M059J (cell line): ENCODE measurements around the gene ZYX. TPM values are rescaled to one million over a fixed set of nuclear protein-coding genes. Genes with fewer than 3 reads are reported as not detected.

ENCODE experiments used
- DNase-seq: peaks from one replicate; pipeline ENCODE4 v3.0.0-alpha.2; 2012; ENCODE audit warnings: low read depth
- total RNA-seq: library from RNA; depleted of rRNA; stranded (reverse); fragments of >200 nt; shearing (Covaris generic); gene quantifications from 2 replicates; pipeline ENCODE4 v1.2.3, GENCODE V29; 2014; rRNA removed

ZYX gene, protein sequence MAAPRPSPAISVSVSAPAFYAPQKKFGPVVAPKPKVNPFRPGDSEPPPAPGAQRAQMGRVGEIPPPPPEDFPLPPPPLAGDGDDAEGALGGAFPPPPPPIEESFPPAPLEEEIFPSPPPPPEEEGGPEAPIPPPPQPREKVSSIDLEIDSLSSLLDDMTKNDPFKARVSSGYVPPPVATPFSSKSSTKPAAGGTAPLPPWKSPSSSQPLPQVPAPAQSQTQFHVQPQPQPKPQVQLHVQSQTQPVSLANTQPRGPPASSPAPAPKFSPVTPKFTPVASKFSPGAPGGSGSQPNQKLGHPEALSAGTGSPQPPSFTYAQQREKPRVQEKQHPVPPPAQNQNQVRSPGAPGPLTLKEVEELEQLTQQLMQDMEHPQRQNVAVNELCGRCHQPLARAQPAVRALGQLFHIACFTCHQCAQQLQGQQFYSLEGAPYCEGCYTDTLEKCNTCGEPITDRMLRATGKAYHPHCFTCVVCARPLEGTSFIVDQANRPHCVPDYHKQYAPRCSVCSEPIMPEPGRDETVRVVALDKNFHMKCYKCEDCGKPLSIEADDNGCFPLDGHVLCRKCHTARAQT
- 75.9 and 108 TPM in 2 replicates for total RNA-seq

DNA sequence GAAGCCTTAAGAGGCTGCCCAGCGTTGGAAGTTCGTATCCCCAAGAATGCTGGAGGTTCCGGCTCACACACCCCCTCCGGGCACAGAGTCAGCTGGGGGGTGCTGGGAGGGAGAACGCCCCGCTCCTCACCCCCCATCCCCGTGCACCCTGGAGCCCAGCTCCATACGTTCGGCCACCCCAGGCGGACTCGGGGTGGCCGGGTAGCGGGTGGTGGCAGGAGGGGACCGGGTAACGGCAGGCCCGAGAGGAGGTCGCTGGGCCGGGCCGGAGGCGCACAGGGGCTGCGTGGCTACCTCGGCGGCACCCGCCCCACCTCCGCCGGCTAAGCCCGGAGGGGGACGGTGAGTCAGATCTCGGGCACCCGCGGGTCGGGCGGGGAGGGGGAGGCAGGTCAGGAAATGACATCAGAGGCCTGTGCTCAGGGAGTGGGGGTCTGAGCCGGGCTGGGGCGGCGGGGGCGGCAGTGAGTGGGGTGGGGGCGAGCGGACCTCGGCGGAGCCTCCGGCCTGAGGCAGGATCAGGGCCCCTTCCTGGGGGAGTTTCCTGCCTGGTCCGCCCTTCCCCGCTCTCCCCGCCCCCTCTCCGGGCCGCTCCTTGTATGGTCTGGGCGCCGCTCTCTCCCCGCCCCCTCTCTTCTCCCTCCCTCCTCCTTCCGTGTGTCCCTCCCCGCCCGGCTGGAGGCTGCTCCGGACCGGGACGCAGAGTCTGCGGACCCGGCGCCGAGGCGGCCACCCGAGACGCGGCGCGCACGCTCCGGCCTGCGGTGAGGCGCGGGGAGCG is at the start of gene ZYX:
Gene ZYX (plus strand): TSS at position 700 of the 781 bp plus-strand sequence. CDS start 227 bp downstream, outside the sequence.
- DNase-seq: peak; percentile 90

DNA sequence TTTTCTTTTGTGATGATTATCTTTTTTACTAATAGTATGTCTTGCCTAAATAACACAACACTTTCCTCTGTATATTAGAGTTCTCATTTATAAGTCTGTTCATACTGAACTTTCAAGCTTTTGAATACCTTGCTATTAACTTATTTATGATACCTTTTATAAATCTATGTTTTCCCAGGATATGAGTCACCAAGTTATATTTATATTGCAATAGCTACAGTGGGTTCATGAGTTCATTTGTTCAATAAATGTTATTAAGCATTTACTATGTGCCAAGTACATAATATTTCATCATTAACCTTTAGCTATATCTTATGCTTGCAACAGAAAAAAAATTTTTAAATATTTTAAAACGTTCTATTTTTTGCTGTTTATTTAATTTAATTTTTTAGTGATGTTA is 46.9 kb upstream of the ZYX start:
- no peak for DNase-seq

DNA sequence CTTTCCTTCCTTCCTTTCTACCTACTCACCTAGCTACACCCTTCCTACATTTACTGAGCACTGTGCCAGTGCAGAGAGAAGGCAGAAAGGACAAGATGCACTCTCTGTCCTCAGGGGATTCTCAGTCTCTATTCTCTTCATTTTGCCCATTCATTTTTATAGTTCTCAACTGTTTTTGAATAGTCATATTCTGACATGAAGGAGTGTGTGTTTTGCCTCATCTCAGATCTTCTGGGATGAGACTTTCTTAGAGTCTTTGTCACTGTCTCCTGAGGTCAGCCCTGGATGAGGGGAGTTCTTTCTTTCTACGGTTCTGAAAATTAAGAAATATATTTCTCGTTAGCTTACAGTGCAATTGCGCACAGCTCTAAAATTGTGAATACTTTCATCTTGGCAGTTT is 43.9 kb upstream of the ZYX start:
- DNase-seq: no peak

DNA sequence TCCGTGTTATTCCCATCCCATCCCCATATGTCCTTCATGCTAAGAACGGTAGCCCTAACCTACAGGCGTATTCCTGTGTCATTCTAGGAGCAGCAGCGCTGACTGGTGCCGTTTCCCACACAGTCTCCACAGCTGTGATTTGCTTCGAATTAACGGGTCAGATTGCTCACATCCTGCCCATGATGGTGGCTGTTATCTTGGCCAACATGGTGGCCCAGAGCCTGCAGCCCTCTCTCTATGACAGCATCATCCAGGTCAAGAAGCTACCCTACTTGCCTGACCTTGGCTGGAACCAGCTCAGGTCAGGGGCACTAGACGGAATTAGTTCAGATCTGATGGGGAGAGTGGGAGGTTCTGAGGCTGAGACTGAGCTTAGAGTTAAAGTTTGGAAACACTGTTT is 39.3 kb upstream of the ZYX start:
- DNase-seq: no peak

DNA sequence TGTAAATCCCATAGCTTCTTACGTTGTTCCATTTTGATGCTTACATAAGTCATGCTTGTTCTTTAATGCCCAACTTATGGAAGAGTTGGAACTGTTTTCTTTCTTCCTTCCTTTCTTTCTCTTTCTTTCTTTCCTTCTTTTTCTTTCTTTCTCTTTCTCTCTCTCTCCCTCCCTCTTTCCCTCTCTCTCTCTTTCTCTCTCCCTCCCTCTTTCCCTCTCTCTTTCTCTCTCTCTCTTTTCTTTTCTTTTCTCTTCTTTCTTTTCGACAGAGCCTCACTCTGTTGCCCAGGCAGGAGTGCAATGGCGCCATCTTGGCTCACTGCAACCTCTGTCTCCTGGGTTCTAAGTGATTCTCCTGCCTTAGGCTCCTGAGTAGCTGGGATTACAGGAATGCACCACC is 37.5 kb upstream of the ZYX start:
- DNase-seq: no peak

DNA sequence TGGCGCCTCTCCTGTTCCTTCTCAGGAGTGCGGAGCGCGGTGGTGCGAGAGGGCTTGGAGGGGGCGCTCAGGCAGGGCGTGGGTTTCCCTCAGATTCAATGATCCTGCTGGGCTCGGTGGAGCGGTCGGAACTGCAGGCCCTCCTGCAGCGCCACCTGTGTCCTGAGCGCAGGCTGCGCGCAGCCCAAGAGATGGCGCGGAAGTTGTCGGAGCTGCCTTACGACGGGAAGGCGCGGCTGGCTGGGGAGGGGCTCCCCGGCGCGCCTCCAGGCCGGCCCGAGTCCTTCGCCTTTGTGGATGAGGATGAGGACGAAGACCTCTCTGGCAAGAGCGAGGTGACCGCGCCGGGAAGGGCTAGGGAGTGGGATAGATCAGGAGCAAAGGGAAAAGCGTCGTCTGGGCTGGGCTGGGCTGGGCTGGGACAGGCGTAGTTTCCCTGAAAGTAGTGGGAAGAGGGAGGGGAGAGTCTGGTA is 35.7 kb upstream of the ZYX start:
- no peak for DNase-seq

DNA sequence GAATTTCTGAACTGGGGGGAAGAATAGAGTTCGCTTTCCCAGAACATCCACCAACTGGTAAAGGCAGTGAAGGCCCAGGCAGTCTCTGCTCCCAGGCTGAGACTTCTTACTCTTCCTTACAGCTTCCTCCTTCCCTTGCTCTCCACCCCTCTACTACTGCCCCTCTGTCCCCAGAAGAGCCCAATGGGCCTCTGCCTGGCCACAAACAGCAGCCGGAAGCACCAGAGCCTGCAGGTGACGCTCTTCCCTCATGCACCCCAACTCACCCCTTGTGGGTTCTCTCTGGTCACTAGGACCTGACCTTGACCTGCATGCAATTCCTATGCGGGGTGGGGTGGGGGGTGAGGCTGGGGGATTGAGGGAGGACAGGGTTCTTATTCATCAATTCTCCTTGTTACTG is 35.1 kb upstream of the ZYX start:
- no peak for DNase-seq

DNA sequence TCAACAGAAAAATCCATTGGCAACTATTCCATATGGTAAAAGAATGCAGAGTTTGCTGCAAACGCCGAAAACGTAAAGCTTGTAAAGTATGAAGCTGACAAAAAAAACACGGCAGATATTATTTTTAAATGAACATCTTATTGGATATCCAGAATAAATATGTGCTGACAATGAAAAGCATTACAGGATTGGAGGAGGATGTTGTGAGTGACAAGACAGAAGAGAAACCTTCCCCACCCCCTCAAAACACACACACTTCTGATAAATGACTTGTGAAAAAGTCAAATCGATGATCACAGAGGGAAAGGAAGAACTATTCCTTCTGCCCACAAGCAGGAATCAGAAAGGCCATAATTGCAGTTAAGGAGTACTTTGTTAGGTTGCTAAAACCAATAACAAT is 33.2 kb upstream of the ZYX start:
- no peak for DNase-seq

DNA sequence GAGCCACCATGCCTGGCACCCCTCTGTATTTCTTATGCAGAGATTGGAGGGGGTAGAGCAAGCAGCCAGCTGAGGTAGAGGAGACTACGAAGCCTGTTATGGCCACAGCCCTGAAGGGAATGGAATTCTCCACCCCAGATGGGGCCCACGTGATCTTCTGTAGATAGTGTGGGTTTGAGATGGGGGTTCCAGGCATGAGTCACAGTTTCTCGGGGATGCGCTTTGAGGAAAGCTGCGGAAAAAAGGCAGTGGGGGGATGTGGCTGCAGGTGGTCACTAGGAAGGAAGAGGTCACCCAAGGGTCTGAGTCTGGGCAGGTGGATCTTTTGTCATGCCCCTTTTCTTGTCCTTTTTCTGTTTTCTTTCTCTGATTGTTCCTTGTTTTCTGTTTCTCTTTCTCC is 30.1 kb upstream of the ZYX start:
- no peak for DNase-seq

DNA sequence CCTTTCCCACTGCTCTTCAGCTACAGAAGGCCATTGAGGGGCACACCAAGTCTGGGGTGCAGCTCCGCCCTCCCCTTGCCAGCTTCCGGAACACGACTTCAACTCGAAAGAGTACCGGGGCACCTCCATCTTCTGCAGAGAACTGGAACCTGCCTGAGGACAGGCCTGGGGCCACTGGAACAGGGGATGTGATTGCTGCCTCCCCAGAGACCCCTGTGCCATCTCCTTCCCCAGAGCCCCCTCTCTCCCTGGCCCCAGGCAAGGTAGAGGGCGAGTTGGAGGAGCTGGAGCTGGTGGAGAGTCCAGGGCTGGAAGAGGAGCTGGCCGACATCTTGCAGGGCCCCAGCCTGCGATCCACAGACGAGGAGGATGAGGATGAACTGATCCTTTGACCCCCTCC is 29.6 kb upstream of the ZYX start:
- DNase-seq: no peak

DNA sequence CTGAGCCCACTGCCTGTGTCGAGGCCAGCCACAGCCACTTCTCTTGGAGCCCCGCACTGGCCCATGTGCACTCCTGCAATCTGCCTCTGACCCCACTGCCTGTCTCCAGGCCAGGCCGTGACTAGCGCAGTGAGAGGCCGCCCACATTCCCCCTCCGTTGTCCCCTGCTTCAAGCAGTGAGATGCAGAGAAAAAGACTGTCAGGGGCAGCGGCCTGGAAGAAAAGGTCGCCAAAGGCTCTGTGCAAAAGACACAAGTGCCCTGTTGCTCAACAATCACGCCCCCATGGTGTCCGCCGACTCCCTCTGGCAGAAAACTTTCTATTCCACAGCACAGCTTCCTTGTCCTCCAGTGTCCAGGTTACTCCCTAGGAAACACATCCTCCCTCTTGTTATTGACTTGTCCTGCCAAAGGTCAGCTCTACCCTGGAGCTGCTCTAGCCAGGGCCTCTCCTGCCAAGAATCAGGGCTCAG is 28.6 kb upstream of the ZYX start:
- DNase-seq: no peak

DNA sequence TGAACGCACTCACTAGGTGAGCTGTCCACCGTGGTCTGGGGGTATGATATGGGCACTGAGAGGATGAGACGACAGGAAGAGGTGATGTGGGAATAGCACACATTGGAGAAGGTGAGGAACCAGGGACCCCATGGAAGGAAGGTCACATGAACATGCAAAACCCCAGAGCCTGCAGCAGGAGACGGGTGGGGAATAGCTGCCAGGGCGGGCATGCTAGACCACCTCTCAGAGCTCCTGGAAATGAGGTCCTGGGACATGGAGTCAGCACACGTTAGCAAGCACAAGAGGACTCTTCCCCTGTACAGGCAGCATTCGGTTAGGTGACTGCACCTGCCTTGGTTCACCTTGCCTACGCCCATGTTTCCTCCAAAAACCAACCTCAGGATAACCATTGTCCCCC is 26.8 kb upstream of the ZYX start:
- no peak for DNase-seq

DNA sequence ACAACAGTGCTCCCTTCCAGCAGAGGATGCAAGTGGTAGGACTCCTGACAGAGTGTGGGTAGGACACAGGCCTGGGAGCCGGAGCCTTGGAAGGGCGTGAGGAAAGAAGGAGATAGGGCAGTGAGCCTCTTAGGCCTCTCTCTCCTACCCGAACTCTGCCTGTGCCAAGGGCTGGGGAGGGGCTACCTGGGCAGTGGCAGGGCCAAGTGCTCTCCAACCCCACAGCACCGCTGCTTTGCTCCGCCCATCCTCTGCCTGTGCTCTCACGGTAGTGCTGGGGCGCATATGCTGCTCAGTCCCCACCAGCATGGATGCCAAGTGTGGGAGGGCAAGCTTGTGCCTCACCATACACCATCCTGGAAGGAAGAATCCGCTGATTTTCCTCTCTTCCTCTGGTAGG is 26.2 kb upstream of the ZYX start:
- DNase-seq: no peak

DNA sequence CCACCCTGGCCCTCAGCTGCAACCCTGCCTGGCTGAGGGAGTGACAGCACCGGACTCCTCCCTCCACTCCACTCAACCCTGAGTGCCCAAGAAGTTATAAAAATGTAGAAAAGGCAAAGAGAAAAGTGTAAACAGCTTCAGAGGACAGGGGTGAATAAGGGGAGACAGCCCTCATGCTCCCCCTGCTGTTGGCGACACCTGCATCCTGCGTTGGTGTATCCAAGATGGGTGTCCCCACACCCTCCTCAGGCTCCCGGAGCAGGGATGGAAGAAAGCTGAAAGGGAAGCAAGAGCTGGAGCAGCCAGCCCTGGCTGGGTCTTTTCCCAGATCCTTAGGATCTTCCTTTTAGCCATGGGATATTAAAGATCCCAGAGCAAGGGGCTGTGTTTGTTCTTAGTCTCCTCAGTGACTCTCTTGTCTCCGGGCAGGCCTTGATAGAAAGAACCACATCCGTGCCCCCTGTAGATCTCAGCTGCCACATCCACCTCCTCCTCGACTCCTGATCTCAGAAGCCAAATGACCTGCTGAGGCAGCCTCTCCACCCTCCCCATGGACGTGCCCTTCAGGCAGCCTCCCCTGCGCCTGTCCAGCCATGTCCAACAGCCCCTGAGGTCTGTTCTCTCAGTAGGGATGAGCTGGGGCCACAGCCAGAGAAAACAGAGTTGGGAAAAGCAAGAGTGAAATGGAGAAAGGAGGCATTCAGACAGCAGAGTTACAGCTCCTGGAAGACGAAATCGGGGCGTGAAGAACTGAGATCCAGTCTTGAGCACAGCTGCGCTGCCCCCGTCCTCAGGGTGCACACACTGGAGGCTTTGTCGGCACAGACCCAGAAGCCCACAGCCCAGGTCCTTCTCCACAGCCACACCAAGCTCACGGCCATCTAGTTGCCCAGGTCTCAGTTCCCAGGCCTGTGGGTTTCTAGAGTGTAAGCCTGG is 25.4 kb upstream of the ZYX start:
- DNase-seq: no peak

DNA sequence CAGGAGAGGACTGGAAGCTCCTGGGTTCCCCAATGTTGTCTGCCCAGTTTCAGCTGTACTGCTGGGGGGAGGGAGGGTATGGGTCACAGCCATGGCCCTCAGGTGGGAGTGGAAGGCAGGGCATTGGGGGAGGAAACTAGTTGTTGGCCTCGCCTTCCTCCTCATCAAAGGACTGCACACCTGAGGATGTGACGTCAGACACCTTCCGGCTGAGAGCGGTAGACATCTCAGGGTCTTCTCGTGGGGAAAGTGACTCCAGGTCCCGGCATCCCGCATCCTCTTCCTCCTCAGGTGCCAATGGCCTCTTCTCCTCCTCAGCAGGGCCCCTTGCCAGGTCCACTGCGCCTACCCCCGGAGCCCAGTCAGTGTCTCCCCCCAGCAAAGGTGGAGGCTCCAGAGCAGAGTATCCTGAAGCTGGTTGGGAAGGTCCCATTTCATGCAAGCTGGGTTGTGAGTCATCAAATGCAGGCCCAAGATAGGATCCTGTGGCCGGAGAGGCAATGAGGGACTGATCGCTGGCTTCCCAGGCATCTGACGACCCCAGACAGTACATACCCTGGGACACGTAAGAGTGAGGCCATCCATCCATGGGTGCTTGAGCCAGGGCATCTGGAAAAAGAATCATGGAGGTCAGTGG is 24.6 kb upstream of the ZYX start:
- no peak for DNase-seq

DNA sequence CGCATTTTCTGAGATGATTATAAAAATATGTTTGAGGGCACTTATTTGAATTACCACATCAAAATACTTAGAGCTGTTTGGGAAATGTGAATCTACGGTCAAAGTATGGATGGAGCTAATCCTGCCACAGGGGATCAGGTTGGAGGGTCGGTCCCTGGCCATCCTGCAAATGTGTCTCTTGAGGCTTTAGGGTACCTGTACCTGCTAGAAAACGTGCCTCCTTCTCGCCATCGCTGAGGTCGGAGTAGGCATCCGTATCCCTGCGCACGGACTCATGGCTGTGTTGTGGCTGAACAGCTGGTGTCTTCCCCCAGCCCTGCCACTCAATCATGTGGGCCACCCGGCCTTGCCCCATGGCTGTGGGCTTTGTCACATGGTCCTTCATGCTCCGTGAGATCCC is 22.5 kb upstream of the ZYX start:
- DNase-seq: no peak

DNA sequence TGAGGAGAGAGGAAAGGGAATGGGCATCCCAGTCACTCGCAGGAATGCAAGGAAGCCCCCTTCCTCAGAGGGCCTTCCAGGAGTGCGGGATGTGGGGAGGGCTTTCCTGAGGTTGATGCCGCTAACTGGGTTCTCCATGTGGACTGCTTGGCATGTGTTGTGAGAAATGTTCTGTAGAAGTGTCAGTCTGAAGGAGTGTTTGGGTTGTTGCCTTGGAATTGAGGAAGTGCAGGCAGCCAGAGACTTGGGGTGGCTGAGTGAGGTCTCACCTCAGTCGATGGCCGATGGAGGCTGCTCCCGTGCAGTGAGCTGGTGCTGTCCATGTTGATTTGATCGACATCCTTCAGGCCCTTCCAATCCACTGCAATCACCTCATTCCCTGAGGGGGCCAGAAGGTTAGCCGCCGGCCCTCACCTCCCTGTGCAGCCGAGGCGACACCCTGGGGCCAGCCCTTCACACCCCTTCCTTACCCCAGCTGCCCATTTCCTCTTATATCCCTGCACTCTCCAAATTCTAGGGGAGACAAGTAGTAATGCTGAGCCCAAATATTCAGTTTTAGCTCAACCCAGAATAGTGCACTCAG is 21.3 kb upstream of the ZYX start:
- no peak for DNase-seq

DNA sequence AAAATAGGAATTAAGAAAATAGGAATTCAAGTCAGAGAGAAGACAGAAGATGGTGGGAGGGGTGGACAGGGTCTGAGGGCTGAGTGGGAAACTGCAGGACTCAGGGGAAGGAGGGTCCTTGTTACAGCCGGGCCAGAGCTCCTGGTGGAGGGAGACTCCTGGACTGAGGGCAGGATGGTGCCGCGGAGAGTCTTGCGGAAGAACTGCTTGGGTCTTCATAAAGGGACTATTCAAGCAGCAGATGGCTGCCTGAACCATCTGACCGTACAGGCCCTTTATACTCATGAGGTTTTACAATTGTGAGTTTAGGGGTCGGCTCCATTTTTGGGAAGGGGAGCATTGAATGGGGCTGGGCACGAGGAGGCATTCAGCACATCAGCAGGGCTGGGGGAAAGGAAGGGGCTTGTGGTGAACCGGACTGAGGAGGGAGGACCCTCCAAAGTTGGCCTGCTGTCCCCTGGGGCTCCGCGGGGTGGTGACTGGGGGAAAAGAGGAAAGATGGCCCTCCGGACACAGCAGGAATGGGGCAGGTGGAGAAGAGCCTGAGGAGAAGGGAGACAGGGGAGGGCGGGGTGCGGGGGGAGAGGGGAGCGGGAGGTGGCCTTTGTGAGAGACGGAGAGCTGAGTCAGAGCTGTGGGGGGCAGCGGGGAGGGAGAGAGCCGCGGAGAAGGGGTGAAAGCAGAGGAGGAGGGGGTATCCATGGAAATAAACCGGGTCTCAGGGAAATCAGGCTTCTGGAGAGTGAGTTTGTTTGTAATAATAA is 20.2 kb upstream of the ZYX start:
- no peak for DNase-seq

DNA sequence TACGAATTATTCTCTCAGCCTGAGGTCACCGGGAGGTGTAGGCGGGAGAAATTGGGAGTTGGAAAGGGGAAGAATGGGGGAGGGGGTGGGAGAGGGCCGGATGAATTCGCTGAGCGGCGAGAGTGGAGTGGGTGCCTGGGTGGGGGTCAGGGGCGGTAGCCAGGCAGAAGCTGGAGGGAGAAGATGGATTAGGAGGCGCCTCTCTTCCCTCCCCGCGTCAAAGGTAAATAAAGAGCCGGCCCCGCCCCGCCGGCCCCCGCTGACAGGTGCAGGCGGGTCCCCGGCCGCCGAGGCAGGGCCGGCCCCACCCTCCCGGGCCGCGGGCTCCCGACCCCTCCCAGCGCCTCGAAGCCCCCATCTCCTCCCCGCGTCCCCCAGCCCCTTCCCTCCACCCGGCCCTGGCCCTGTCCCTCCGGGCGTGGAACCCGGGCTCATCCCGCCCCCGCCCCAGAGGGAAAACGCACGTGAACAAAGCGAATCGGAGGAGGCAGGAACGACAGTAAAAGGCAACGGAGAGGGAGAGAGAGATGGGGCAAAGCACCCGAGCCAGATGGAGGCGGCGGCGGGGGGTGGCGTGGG is 19.5 kb upstream of the ZYX start:
- DNase-seq: no peak
